Hepatocyte (in vitro differentiated cells): ENCODE data around the gene ANKRD36C. TPM values are rescaled to one million over a fixed set of nuclear protein-coding genes. Genes with fewer than 3 reads are reported as not detected.
"Not testable (repeated sequence)": the region's sequence is repeated elsewhere in the genome, so short reads cannot be mapped to it uniquely, and the experiment has no call there.

Experiments
- DNase-seq: peaks from one replicate; pipeline ENCODE4 v3.0.0-alpha.2; 2016; ENCODE audit warnings: low spot score
- H2AFZ ChIP-seq: fragments of 200-600 bp; sonication (generic); 2 replicates; pipeline ENCODE4 v1.6.0; 2016; ENCODE audit warnings: antibody characterized with exemption, mild to moderate bottlenecking
- H3K27ac ChIP-seq: fragments of 200-600 bp; sonication (generic); 2 replicates; pipeline ENCODE4 v1.5.1; 2016; ENCODE audit warnings: mild to moderate bottlenecking
- H3K27me3 ChIP-seq: fragments of 200-600 bp; sonication (generic); 2 replicates; pipeline ENCODE4 v1.6.1; 2016
- H3K36me3 ChIP-seq: fragments of 200-600 bp; sonication (generic); replicated peaks from 2 replicates; pipeline ENCODE4 v1.5.1; 2016; ENCODE audit warnings: low read depth; ENCODE audit not compliant: insufficient read depth
- H3K4me1 ChIP-seq: fragments of 200-600 bp; sonication (generic); 2 replicates; pipeline ENCODE4 v1.5.1; 2016; ENCODE audit warnings: mild to moderate bottlenecking, moderate library complexity; ENCODE audit not compliant: insufficient read depth
- H3K4me2 ChIP-seq: fragments of 200-600 bp; sonication (generic); 2 replicates; pipeline ENCODE4 v1.6.0; 2016
- H3K4me3 ChIP-seq: fragments of 200-600 bp; sonication (generic); 2 replicates; pipeline ENCODE4 v1.5.1; 2016; ENCODE audit warnings: mild to moderate bottlenecking
- H3K79me2 ChIP-seq: fragments of 200-600 bp; sonication (generic); 2 replicates; pipeline ENCODE4 v1.6.0; 2017; ENCODE audit warnings: mild to moderate bottlenecking
- H3K9me2 ChIP-seq: fragments of 200-600 bp; sonication (generic); replicated peaks from 2 replicates; pipeline ENCODE4 v1.6.0; 2017; ENCODE audit warnings: mild to moderate bottlenecking; ENCODE audit not compliant: insufficient read depth
- H3K9me3 ChIP-seq: fragments of 200-600 bp; sonication (generic); 2 replicates; pipeline ENCODE4 v1.5.1; 2016; ENCODE audit warnings: low read depth, mild to moderate bottlenecking
- H4K20me1 ChIP-seq: fragments of 200-600 bp; sonication (generic); 2 replicates; pipeline ENCODE4 v1.6.0; 2016; ENCODE audit warnings: mild to moderate bottlenecking; ENCODE audit not compliant: insufficient read depth, poor library complexity, severe bottlenecking
- CTCF ChIP-seq: fragments of 200-600 bp; sonication (generic); IDR thresholded peaks from 2 replicates; pipeline ENCODE4 v1.5.1; 2016; ENCODE audit warnings: antibody characterized with exemption, mild to moderate bottlenecking; ENCODE audit not compliant: poor library complexity
- EZH2 ChIP-seq: fragments of 200-600 bp; sonication (generic); IDR thresholded peaks from 2 replicates; pipeline ENCODE4 v1.6.1; 2016; ENCODE audit warnings: antibody characterized with exemption, mild to moderate bottlenecking, borderline replicate concordance
- EZH2phosphoT487 ChIP-seq: fragments of 200-600 bp; sonication (generic); IDR thresholded peaks from one replicate; pipeline ENCODE4 v1.6.1; 2018; ENCODE audit warnings: antibody characterized with exemption, mild to moderate bottlenecking, low read depth, moderate library complexity; ENCODE audit not compliant: unreplicated experiment, severe bottlenecking
- WGBS: methylation state at CpG from one replicate; pipeline ENCODE4 v1.1.6; 2016; ENCODE audit warnings: low lambda C conversion rate; ENCODE audit errors: missing lambda C conversion rate; 5-methylcytosine and 5-hydroxymethylcytosine counted together
- polyA plus RNA-seq: library from polyadenylated mRNA; unstranded; fragments of >200 nt; fragmentation: Nextera tagmentation; extraction: Ambion mirVana; gene quantifications from 2 replicates; pipeline ENCODE4 v1.2.1, GENCODE V29; 2016
- total RNA-seq: library from RNA; depleted of rRNA; stranded (reverse); fragments of >200 nt; gene quantifications from 2 replicates; pipeline ENCODE4 v1.2.3, GENCODE V29; 2014

The ANKRD36C gene
- total and polyA plus RNA-seq, 2 experiments from 2014 or later, result 16.8 to 29.6 TPM

- TF ChIP-seq CTCF, result no peak
- TF ChIP-seq EZH2phosphoT487, result no peak
- TF ChIP-seq EZH2, result no peak
These were observed 191.7 kb downstream of the ANKRD36C start for GRCh38 chr2:95799892-95800291.

DNA sequence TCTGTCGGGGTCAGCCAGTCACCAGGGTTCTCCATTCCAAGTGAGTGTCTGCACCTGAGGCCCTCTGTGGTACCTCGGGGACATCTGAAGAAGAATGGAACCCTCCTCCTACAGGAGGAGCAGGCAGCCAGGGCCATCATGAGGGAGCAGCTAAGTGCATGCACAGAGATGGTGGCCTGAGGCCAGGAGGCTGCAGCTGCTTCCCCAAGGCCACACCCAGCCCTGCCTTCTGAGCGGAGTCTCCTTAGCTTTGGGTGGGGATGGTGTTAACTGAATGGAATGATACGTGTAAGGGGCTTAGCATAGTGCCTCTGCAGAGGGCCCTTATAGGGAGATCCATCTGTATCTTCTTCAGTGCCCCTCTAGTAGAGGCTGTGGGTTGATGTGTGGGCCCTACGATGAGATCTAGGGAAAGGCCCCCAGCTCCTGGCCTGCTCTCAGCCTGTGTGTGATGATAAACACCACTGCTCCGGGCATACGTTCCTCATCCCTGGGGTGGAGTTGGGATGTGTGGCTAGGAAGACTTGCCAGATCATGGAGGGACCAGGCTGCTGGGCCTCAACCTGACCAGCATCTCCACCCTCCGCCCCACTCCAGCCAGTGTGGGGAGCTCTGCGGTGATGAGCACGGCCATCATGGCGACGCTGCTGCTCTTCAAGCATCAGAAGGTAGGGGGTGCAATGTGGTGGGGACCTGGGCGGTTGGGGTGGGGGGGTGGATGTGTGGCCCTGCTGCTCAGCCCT, 192.3 kb downstream of the ANKRD36C start:
- not testable (repeated sequence) for H3K27ac ChIP-seq, H3K9me3 ChIP-seq, H3K27me3 ChIP-seq, H3K4me2 ChIP-seq, H2AFZ ChIP-seq, H3K9me2 ChIP-seq, H3K4me1 ChIP-seq, DNase-seq, H4K20me1 ChIP-seq, H3K79me2 ChIP-seq, H3K4me3 ChIP-seq, H3K36me3 ChIP-seq
- WGBS, result 94% methylated on average over 13 of the region's 13 CpGs

More at GRCh38 chr2:95799892-95800291, 191.7 kb downstream of the ANKRD36C start:
- Histone ChIP-seq H4K20me1 (no peaks in the 10 kb centered on the region), H2AFZ (no peak overlapping the region), H3K4me1 (no peaks in the 10 kb centered on the region), H3K4me3 (no peak overlapping the region), H3K27me3 (no peaks in the 10 kb centered on the region), H3K9me3 (no peaks in the 10 kb centered on the region), H3K79me2 (no peaks in the 10 kb centered on the region), H3K27ac (no peak overlapping the region), H3K9me2 (no peaks in the 10 kb centered on the region), H3K4me2 (no peak overlapping the region), H3K36me3 (no peaks in the 10 kb centered on the region)
- DNase-seq, result no peak
- WGBS, result 87% methylated on average over 10 of the region's 14 CpGs

GRCh38 chr2:95796249-95797099, 195.2 kb downstream of the ANKRD36C start:
- H4K20me1 ChIP-seq, H3K4me2 ChIP-seq, H3K27me3 ChIP-seq, H3K4me3 ChIP-seq, H3K9me2 ChIP-seq, H3K27ac ChIP-seq, H3K4me1 ChIP-seq, H3K36me3 ChIP-seq, H3K9me3 ChIP-seq, DNase-seq, H3K79me2 ChIP-seq, H2AFZ ChIP-seq: not testable (repeated sequence)
- no CpG with 5 or more reads among the region's 18 CpGs for WGBS

DNA sequence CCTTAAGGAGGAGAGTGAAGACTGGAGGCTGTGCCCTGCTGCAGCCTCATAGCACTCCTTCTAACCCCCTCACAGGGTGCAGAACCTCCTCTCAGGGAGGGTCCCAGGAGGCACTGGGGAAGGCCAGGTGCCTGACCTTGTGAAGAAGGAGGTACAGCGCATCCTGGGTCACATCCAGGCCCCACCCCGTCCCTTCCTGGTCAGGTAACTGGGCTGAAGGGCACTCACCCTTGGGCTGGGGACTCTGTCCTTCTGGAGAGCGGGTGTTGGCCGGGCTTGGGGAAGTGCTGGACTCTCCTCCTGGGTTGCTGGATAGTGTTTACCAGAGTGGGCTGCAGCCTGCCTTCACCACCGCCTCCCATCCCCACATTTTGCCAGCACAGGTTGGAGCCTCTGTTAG, 197.7 kb downstream of the ANKRD36C start:
- WGBS, result 50% methylated on average over 1 of the region's 5 CpGs
- H4K20me1 ChIP-seq, result not testable (repeated sequence)

GRCh38 chr2:95790180-95790579, 201.4 kb downstream of the ANKRD36C start:
- H4K20me1 ChIP-seq, H3K4me2 ChIP-seq, H3K27ac ChIP-seq, H3K4me3 ChIP-seq, H2AFZ ChIP-seq, H3K27me3 ChIP-seq, H3K79me2 ChIP-seq, H3K36me3 ChIP-seq, H3K9me3 ChIP-seq, H3K9me2 ChIP-seq, H3K4me1 ChIP-seq, DNase-seq: not testable (repeated sequence)
- WGBS, result no CpG with 5 or more reads among the region's 9 CpGs

More for the DNA sequence above, 197.7 kb downstream of the ANKRD36C start:
- not testable (repeated sequence) for H3K4me2 ChIP-seq, H3K27ac ChIP-seq, H3K4me1 ChIP-seq, H3K36me3 ChIP-seq, H3K9me3 ChIP-seq, DNase-seq, H3K27me3 ChIP-seq, H3K79me2 ChIP-seq, H2AFZ ChIP-seq, H3K9me2 ChIP-seq, H3K4me3 ChIP-seq

DNA sequence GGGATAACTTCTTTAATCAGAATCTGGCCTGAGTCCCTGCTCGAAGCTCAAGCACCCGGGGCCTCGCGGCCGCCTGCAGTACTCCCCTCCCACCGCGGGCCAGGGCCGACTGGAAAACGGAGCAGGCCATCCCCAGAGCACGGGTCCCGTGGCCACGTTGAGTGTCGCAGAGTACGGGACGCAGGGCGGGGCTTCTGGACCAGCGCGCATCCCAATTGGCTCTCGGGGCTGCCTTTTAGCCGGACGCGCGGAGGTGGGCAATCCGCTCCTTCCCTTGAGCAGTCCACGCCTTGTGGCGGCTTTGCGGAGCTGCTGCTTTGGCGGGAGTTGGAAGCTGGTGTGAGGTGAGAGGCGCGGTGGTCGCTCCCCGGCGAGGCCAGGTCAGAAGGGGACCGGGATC, 202.2 kb downstream of the ANKRD36C start:
- H3K79me2 ChIP-seq, H3K9me2 ChIP-seq, H4K20me1 ChIP-seq, H3K9me3 ChIP-seq, H2AFZ ChIP-seq, H3K36me3 ChIP-seq, H3K4me2 ChIP-seq, DNase-seq, H3K4me1 ChIP-seq, H3K27ac ChIP-seq, H3K27me3 ChIP-seq, H3K4me3 ChIP-seq: not testable (repeated sequence)
- WGBS, result no CpG with 5 or more reads among the region's 34 CpGs

DNA sequence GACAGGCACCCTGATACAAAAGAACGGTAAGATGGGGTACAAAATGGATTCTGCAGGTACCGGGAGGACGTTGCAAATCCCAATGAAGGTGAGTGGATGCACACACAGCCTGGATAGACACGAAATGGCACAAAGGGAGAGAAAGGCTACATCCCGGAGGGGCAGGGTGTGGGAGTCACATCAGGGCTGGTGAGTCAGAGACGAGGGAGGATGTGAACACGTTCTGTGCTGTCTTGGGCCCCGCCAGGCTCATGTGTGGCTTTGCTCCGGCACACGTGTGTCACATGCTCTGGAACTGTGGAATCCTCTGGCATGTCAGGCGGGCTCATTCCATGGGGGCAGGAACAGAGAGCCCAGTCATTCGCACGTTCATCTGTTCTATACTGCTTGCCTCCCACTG, 203.0 kb downstream of the ANKRD36C start:
- not testable (repeated sequence) for H2AFZ ChIP-seq, H3K9me2 ChIP-seq, H3K4me1 ChIP-seq, H3K27ac ChIP-seq, H3K4me2 ChIP-seq, H3K36me3 ChIP-seq, H3K79me2 ChIP-seq, DNase-seq, H3K9me3 ChIP-seq, H3K4me3 ChIP-seq, H4K20me1 ChIP-seq, H3K27me3 ChIP-seq
- whole genome bisulfite sequencing, result no CpG with 5 or more reads among the region's 13 CpGs
